HepG2 (cell line): Measurements from ENCODE around the gene POMP.

ENCODE experiments used
- DNMT1 ChIP-seq: sonication (generic); formaldehyde crosslinking; IDR thresholded peaks from 2 replicates; pipeline ENCODE4 v1.5.1; 2020; ENCODE audit warnings: mild to moderate bottlenecking, missing genetic modification reagents
- HIC2 ChIP-seq: sonication (generic); formaldehyde crosslinking; IDR thresholded peaks from 2 replicates; pipeline ENCODE4 v1.9.0; 2022; ENCODE audit warnings: low read depth, missing genetic modification reagents
- SRSF9 ChIP-seq: fragments of 200-400 bp; formaldehyde crosslinking; IDR thresholded peaks from 2 replicates; pipeline ENCODE4 v1.6.1; 2018; ENCODE audit warnings: borderline replicate concordance, mild to moderate bottlenecking, low read depth, low read length; ENCODE audit not compliant: insufficient read depth, poor library complexity, severe bottlenecking
- ZNF564 ChIP-seq: sonication (generic); formaldehyde crosslinking; IDR thresholded peaks from 2 replicates; pipeline ENCODE4 v1.8.1; 2023; ENCODE audit warnings: mild to moderate bottlenecking, missing genetic modification reagents

- no peak for TF ChIP-seq ZNF564 (CRISPR knock-in tag)
- no peak for TF ChIP-seq HIC2
- TF ChIP-seq DNMT1 (CRISPR knock-in tag): no peak
- no peak for TF ChIP-seq SRSF9
Measured at GRCh38 chr13:28636069-28636468, 22.9 kb upstream of the POMP start.
